Hindlimb muscle (tissue), 1 donor: ENCODE measurements around the gene HSDL2. TPM values are rescaled to one million over a fixed set of nuclear protein-coding genes. Genes with fewer than 3 reads are reported as not detected.

ENCODE experiments used
- DNase-seq: peaks from one replicate; pipeline ENCODE4 v3.0.0-alpha.2; 2013
- polyA plus RNA-seq: library from polyadenylated mRNA; unstranded; fragments of 120-200 nt; gene quantifications from one replicate; pipeline ENCODE4 v1.2.1, GENCODE V29; 2013; ENCODE audit not compliant: insufficient read length

HSDL2 gene
- polyA plus RNA-seq, 1 donor = 75.1 TPM

DNA sequence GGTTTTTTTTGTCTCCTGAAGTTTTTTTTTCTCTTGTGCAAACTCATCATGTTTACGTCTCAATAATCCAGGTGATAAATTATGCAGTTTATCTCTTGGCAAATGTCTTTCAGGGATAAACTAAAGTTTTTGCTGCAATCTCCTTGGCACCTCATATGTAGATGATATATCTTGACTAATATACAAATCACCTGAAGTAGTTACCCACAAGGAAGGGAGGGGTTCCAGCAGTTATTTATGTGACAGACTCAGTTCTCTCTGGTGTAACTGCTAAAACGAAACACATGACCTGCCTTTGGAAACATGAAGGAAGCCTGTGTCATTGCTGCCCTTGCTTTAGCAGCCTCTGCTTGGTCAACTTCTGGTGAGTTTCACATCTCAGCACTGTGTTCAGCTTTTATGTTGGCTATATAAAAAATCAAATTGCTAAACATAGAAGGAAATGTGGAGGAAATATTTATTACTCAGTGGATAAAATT lies 67.4 kb downstream of the HSDL2 start:
- DNase-seq = no peak

DNA sequence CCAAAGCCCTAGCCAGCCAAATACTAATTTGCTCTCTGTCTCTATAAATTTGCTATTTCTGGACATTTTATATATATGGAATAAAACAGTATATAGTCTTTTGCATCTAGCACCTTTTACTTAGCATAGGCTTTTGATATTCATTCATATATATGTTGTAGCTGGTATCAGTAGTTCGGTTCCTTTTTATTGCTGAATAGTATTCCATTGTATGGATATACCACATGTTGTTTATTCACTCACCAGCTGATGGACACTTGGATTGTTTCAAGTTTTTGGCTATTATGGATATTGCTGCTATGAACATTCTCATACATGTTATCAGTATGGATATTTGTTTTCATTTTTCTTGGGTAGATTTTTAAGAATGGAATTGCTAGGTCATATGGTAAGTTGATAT lies 82.9 kb downstream of the HSDL2 start:
- no peak for DNase-seq

DNA sequence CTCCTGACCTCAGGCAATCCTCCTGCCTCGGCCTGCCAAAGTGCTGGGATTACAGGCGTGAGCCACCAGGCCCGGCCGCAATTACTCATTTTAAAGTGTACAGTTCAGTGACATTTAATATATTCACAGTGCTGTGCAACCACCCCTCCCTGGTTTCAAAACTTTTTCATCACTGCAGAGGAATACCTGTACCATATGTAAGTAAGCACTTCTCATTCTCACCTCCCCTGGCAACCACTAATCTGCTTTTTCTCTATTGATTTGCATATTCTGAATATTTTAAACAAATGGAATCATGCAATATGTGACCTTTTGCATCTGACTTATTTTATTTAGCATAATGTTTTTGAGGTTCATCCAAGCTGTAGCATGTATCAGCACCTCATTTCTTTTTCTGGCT lies 85.4 kb downstream of the HSDL2 start:
- DNase-seq = no peak

DNA sequence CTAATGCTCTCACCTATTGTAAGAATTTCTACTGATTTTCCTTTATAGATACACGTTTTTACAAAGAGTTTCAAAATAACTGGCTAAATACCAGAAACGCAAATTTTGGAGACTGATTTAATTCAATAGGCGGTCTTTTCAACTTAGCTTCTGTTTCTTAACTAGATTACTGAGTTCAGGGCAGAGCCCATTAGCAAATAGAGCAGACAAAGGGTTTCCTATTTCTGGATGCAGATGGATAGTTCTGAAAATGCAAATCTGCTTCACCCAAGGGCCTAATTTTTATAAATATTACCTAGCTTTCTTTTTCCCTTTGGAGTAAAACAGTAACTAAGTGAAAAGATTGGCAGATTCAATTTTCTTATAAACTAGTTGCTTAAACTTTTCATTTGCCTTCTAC lies 93.1 kb downstream of the HSDL2 start:
- no peak for DNase-seq

DNA sequence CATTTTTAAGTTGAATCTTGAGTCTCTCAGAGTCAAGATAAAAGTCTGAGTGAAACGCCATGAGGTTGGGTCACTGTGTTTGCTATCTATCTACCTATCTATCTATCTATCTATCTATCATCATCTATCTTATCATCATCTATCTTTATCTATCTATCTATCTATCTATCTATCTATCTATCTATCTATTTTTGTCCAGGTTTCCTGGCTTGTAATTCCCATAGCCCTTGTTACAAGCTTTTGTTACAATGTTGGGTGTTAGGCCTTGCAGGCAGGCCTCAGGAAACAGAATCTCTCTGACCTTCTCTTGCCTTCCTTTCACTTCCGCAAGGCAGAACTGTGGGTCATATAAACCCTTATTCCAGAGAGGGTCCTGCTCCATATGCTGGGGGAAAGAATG lies 94.1 kb downstream of the HSDL2 start:
- DNase-seq = no peak

DNA sequence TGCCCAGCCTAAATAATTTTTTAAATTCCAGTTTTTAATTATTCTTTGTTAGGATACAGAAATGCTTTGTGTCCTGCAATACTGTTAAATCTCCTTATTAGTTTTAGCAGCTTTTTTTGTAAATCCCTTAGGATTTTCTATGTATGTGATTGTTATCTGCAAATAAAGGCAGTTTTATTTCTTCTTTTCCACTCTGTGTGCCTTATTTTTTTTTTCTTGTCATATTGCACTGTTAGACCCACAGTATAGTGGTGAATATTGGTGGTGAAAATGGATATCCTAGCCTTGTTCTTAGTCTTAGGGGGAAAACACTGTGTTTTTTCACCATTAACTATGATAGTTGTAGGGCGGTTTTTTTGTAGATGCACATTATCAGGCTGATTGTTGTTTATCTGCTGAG lies 95.4 kb downstream of the HSDL2 start:
- DNase-seq = no peak

DNA sequence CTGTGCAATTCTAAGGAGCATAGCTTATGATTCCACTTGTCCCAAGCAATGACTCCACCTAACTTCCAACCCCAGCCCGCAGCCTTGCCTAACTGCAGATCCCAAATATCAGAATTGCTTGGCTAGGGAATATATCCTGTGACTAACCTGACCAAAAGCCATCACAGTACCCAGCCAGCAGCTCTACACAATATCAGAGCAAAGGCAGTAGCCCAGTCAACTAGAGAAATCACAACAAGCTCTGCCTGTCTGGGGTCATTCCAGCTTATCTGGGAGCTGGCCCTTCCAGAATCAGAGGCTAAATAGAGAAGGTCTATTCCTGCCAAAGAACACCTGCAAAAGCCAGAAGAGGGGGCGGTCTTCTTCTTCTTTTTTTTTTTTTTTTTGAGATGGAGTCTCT lies 97.4 kb downstream of the HSDL2 start:
- DNase-seq = no peak

DNA sequence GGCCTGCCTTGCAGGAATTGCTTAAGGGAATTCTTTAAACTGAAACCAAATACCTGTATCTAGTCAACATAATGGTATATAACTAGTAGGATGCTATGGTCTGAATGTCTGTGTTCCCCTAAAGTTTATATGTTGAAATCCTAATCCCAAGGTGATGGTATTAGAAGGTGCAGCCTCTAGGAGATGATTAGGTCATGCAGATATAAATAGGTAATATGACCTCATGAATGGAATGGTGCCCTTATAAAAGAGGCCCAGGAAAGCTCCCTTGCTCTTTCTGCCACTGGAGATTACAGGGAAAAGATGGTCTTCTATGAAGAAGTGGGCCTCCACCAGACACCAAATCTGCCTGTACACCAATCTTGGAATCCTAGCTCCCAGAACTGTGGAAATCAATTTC lies 99.3 kb downstream of the HSDL2 start:
- no peak for DNase-seq

DNA sequence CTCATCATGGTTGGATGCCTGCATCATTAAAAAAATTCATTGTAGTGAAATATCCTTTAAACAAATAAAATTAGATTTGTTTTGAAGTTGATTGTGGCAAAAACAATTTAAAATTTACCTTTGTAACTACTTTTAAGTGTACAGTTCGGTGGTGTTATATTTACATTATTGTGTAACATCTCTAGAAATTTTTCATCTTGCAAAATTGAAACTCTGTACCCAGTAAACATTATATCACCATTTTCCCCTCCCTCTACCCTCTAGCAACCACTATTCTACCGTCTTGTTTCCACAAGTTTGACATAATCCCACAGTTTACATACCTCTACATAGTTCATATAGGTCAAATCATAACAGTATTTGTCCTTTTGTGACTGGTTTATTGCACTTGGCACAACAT lies 104.7 kb downstream of the HSDL2 start:
- no peak for DNase-seq

DNA sequence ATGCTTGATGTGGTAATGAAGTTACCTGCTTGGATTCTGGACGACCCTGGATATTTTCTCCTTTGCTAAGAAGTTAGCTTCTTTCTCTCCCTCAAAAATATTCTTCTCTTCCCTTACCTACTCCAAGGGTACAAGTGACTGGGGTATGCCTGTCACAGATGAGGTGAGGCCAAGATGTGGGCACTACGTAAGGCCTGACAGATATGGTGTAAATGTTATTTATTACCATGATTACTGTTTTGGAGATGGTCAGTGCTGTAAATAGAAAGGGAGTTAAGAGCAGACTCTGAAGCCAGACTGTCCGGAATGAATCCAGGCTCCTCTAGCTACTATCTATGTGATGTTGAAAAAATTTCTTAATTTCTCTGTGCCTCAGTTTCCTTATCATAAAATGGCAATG lies 105.7 kb downstream of the HSDL2 start:
- no peak for DNase-seq

DNA sequence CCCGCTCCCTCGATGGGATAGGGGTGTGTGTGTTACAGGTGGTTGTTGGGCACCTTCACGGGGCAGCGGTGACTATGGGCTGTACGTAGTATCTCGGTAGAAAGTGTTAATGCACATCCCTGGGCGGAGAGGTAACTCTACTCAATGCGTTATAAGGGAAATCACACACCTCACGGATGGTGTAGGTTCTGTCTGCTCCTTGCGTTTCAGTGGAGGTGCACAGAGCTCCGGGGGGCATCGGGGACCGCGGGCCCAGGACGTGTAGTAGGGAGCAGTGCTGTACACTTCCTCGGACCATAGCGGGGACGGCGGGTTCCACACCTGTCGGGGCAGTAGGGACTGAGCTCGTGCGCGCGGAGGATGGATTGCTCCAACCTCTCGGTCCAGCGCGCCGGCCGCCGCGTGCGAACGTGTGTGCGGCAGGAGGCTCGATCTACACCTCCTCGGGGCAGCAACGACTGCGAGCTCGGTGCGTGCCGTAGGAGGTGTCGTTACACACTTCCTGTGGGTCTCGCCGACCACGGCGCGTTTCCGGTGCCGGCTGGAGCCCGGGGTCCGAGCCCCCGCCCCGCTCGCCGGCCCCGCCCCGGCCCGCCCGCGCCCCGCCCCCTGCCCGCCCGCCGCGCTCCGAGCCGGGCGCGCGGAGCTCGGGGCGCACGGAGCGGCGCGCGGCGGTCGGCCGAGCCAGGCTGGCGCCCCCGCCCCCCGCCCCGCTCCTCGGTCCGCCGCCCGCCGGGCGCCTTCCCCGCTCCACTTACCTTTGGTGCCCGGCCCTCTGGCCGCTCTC lies 106.5 kb downstream of the HSDL2 start, which contains the start of gene KIAA1958:
Gene KIAA1958 (plus strand): TSS at position 607 of the 787 bp plus-strand sequence. CDS start 87,254 bp downstream, outside the sequence.
- peak; percentile 80 for DNase-seq

DNA sequence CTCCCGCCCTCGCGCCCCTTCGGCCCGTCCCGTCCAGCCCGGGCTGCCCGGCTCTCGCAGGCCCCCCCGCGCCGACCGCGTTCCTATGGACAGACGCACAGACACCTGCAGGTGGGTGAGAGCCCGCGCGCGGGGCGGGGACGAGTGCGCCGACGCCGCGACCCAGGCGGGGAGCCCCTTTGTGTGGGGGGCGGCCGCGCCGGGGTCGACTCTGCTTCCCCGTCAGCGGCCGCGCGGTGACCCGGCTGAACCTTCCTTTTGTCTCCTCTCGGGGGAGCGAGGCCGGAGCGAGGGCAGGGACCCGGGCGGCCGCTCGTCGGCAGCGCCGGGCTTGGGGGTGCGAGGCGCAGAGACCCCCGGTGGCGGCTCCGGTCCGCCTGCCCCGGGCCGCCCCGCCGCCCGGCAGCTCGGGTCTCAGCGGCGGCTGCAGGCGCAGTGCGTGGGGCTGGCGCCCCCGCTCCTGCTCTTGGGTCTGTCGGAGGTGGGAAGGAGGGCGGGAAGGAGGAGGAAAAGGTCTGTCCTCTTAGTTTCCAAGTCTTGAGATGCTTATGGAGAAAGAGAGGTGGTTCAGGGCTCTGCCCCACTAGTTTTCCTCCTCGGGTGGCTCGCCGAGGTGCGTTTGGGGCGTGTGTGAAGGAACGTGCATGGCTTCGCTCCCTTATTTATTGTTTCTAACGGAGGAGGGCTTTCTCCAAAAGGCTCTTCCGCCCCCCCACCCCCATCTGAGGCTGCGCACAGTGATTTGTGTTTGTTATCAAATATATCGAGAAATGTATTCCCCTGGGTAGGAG lies 107.3 kb downstream of the HSDL2 start:
- peak; percentile 56 for DNase-seq

DNA sequence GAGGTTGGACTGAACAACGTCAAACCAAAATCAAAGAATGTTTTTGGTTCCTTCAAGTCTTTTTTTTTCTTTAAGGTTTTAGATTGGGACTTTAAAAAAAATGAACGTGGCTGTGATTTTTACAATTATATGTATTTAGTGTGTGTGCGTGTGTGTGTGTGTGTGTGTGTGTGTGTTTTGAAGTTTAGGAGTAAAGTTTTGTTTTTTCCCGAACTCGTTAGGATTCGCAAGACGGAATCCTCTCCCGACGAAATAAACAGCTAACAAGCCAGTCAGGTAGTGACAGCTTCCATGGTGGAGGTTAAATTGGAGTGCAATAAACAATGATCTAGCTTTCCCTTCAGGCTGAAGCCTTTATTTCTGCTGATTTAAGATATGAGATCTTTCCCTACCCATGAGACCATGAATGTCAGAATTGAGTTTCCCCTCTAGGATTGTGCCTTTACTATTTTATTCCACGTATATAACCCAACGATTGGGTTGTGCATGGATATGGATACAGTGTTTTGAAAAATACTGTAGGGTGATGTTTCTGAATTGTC lies 108.0 kb downstream of the HSDL2 start:
- peak; percentile 11 for DNase-seq

DNA sequence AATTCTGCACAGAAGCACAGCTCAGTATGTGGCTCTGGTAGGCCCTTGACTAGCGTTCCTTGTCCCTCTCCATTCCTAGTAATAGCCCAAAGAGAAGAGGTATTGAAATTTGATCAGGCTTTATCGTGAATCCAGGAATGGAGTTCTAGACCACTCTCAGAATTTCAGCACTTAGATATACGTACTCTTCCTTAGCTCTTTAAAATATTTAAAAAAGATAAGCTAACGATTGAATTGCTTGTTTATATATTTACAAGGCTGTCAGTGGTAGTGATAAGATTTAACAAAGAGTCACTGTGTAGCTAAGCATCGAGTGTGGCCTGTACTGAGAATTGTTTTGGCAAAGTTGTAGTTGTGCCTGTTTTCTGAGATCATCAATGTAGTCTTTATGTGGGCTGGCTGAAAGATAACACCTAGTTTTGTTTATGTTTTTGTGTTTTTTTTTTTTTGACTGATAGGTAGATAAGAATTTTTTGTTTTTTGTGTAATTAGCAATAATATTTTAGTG lies 109.2 kb downstream of the HSDL2 start:
- no peak for DNase-seq

DNA sequence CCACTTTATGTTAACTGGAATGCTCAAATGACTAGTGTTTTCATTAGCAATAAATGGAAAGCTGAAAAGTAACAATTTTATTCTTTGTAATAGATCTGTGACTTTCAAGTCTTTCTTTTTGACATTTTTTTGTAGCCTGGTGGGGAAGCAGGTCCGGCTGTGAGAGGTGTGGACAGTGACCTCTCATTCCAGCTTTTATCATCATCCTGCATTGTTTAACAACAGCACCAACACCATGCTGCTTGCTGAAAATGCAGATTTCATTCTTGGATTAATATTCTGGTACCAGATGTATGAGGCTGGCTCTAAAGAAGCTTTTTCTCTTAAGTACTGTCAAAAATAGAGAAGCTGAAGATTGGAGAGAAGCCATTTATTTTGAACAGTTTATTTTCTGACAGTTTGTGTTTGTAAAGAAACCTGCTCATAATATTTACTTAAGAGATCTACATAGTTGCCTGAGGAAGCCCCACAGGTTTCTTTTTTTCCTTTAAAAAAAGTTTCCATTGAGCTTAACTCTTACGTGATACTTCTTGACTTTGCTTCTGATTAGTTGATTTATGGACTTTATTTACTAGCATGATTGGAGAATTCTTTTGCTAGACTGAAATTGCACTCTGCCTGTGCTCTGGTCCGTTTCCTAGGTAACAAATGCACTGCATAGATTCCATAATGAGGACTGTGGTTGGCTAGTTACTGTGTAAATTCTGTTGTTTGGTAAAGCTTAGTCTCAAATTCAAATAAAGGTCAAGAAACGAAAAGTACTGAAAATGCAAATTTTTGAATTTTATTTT lies 110.2 kb downstream of the HSDL2 start:
- no peak for DNase-seq

DNA sequence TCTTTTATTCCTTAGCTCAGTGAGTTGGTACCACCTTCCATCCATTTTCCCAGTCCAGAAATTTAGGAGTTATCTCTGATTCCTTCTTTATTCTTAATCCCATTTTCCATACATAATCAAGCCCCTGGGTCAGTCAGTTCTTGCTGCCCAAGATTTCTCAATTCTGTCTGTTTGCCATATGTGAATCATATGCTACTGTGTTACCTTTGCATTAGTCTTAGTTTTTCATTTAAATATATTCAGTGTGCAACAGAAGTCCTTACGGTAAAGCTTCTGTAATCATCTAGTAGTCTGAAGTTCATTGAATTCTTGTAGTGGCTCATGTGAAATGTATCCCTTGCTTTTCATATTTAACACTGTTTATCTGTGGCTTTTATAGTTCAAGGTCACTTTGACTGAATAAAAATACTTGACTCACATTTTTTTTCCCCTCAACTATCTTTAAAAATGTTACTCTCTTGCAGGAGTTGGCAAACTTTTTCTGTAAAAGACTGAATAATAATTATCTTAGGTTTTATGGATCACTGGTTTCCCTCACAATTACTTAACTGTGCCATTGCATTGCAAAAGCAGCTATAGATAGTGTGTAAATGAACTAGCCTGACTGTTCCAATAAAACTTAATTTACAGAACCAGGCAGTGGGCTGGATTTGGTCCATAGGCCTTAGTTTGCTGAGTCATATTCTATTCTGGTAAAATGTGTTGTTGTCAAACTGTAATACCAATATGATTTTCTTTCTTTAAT lies 113.7 kb downstream of the HSDL2 start:
- DNase-seq = no peak

DNA sequence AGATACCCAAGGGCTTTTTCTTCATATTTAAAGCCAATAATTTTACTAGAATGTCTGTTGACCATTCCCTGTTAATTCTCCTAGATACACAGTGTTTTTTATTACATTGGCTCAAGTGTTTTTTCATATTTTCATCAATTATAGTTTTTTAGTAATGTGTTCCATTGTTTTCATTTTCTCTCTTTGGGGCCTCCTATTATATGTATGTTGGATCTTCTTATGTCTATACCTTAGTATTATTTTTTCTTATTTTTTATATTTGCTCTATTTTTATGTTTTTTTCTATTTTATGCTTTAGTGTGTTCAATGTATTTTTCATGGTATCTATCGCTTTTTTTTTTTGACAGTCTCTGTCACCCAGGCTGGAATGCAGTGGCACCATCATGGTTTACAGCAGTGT lies 114.2 kb downstream of the HSDL2 start:
- DNase-seq = no peak

DNA sequence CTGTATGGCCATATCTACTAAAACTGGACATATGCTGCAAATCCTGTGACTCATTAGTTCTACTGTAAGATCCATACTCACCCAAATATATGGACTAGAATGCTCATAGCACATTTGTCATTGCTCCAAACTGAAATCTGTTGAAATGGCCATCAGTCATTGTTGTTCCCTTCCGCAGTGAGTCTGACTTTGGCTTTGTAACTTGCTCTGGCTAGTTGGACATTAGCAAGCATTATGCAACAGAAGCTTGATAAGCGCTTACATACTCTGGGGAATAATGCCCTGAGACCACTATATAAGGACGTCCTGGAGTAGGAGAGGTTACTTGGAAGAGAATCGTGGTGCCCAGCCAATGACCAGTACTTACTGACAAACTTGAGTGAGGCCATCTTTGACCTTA lies 115.7 kb downstream of the HSDL2 start:
- DNase-seq = no peak

DNA sequence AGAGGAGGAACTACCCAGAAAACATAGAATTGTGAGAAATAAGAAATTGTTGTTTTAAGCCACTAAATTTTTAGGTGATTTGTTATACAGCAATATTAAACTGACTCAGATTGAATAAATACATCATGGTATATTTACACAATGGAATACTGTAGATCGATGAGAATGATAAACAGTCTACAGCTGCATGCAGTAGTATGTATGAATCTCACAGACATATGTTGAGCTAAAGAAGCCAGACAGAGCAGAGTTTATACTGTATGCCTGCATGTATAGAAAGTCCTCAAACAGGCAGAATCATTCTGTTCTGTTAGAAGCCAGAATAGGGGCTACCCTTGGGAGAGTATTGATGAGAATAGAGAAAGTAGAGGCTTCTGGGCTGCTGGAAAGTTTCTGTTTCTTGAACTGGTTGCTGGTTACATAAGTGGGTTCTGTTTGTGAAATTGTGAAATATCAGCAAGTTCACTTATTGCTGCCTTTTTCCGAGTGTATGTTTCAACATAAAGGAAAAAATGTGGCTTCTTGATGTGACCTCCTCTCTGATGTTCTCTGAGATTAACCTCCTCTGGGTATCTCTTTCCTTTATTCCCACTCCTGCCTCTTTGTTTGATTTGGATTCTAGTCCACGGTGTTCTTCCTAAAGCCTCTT lies 116.3 kb downstream of the HSDL2 start:
- DNase-seq = no peak

DNA sequence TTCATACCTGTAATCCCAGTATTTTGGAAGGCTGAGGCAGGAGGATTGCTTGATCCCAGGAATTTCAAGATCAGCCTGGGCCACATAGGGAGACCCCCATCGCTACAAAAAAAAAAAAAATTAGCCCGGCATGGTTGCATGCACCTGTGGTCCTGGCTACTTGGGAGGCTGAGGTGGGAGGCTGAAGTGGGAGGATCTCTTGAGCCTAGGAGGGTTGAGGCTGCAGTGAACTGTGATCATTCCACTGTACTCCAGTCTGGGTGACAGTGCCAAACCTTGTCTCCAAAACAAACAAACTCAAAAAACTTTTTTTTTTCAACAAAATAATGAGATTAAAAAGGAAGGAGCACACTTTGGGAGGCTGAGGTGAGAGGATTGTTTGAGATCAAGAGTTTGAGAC lies 120.9 kb downstream of the HSDL2 start:
- DNase-seq = no peak

DNA sequence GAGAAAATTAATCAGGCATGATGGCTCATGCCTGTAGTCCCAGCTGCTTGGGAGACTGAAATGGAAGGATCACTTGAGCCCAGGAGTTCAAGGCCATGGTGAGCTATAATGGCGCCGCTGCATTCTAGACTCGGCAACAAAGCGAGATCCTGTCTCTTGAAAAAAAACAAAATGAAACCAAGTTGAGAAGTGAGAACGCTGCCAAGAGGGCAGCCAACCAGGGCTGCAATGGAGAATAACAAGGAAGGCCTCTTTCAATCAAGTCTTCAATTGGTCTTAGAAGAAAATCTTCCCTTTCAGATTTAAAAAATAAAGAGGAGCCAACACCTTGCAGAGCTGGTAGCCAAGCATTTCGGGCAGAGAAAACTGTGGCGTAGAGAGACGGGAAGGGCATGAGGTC lies 121.4 kb downstream of the HSDL2 start:
- DNase-seq = no peak
